IPS DF 6.9 (cell line): Measurements from ENCODE around the gene STARD4.
A peak's percentile ranks its signal among the peaks of the same experiment; 100 is the strongest.

ENCODE experiments used
- DNase-seq: peaks from one replicate; pipeline ENCODE4 v3.0.0-alpha.2; 2013; ENCODE audit warnings: low read depth, low spot score
- H3K27ac ChIP-seq: one replicate; pipeline ENCODE4 v1.5.1; 2013; ENCODE audit warnings: low read length, control low read depth
- H3K27me3 ChIP-seq: 2 replicates; pipeline ENCODE4 v1.6.1; 2013; ENCODE audit warnings: mild to moderate bottlenecking, low read length; ENCODE audit not compliant: control insufficient read depth, insufficient read depth
- H3K36me3 ChIP-seq: 2 replicates; pipeline ENCODE4 v1.6.1; 2013; ENCODE audit warnings: low read length; ENCODE audit not compliant: control insufficient read depth, insufficient read depth
- H3K4me1 ChIP-seq: 2 replicates; pipeline ENCODE4 v1.6.1; 2013; ENCODE audit warnings: low read length; ENCODE audit not compliant: control insufficient read depth, insufficient read depth
- H3K4me3 ChIP-seq: 2 replicates; pipeline ENCODE4 v1.5.1; 2013; ENCODE audit warnings: mild to moderate bottlenecking, low read length
- H3K9me3 ChIP-seq: 2 replicates; pipeline ENCODE4 v1.6.1; 2013; ENCODE audit warnings: low read length, inconsistent platforms; ENCODE audit not compliant: control insufficient read depth, insufficient read depth
- WGBS: extraction: QIAGEN DNeasy Blood & Tissue Kit; methylation state at CpG from one replicate; pipeline ENCODE4 v1.1.7; 2013; ENCODE audit warnings: mixed read lengths, missing lambda C conversion rate; ENCODE audit not compliant: insufficient read length, insufficient coverage; 5-methylcytosine and 5-hydroxymethylcytosine counted together

Gene STARD4

GRCh38 chr5:111478266-111478665, 34.1 kb downstream of the STARD4 start:
- WGBS: no CpG with 5 or more reads among the region's 1 CpG
- no peak for DNase-seq
- Histone ChIP-seq H3K4me1 (no peaks in the 10 kb centered on the region), H3K27me3 (no peaks in the 10 kb centered on the region), H3K9me3 (no peaks in the 10 kb centered on the region), H3K4me3 (no peak overlapping the region), H3K27ac (no peak overlapping the region), H3K36me3 (no peaks in the 10 kb centered on the region)

- no CpG with 5 or more reads among the region's 3 CpGs for WGBS
- H3K9me3 ChIP-seq: no peaks in the 10 kb centered on the region
- no peaks in the 10 kb centered on the region for H3K36me3 ChIP-seq
- DNase-seq: no peak
- H3K4me1 ChIP-seq: no peaks in the 10 kb centered on the region
- no peak overlapping the region for H3K27ac ChIP-seq
- H3K4me3 ChIP-seq: no peak overlapping the region
- no peaks in the 10 kb centered on the region for H3K27me3 ChIP-seq
These were observed 39.8 kb downstream of the STARD4 start for GRCh38 chr5:111472579-111472978.

GRCh38 chr5:111472096-111472495, 40.2 kb downstream of the STARD4 start:
- H3K9me3 ChIP-seq: no peaks in the 10 kb centered on the region
- no CpG with 5 or more reads among the region's 3 CpGs for WGBS
- H3K27me3 ChIP-seq: no peaks in the 10 kb centered on the region
- H3K27ac ChIP-seq: no peak overlapping the region
- H3K36me3 ChIP-seq: no peaks in the 10 kb centered on the region
- H3K4me3 ChIP-seq: no peak overlapping the region
- H3K4me1 ChIP-seq: no peaks in the 10 kb centered on the region
- no peak for DNase-seq

- Histone ChIP-seq H3K9me3 (no peaks in the 10 kb centered on the region), H3K27ac (no peak overlapping the region), H3K36me3 (no peaks in the 10 kb centered on the region), H3K4me1 (no peaks in the 10 kb centered on the region), H3K27me3 (no peaks in the 10 kb centered on the region), H3K4me3 (no peak overlapping the region)
- no peak for DNase-seq
- WGBS: no CpG with 5 or more reads among the region's 2 CpGs
These were observed 42.4 kb downstream of the STARD4 start for GRCh38 chr5:111469903-111470302.

GRCh38 chr5:111469293-111469896, 42.9 kb downstream of the STARD4 start:
- H3K36me3 ChIP-seq: no peaks in the 10 kb centered on the region
- no peak for DNase-seq
- no peaks in the 10 kb centered on the region for H3K4me1 ChIP-seq
- no peaks in the 10 kb centered on the region for H3K9me3 ChIP-seq
- no CpG with 5 or more reads among the region's 2 CpGs for WGBS
- H3K4me3 ChIP-seq: no peak overlapping the region
- no peaks in the 10 kb centered on the region for H3K27me3 ChIP-seq
- no peak overlapping the region for H3K27ac ChIP-seq

- no peak overlapping the region for H3K27ac ChIP-seq
- no peaks in the 10 kb centered on the region for H3K36me3 ChIP-seq
- no peak for DNase-seq
- H3K4me1 ChIP-seq: no peaks in the 10 kb centered on the region
- H3K4me3 ChIP-seq: no peak overlapping the region
- H3K27me3 ChIP-seq: no peaks in the 10 kb centered on the region
- no peaks in the 10 kb centered on the region for H3K9me3 ChIP-seq
These were observed 49.0 kb downstream of the STARD4 start for GRCh38 chr5:111463311-111463710.

- H3K27me3 ChIP-seq: no peaks in the 10 kb centered on the region
- DNase-seq: no peak
- H3K4me1 ChIP-seq: no peaks in the 10 kb centered on the region
- H3K27ac ChIP-seq: no peak overlapping the region
- no peak overlapping the region for H3K4me3 ChIP-seq
- no CpG with 5 or more reads among the region's 2 CpGs for WGBS
- no peaks in the 10 kb centered on the region for H3K36me3 ChIP-seq
- H3K9me3 ChIP-seq: no peaks in the 10 kb centered on the region
These were observed 50.4 kb downstream of the STARD4 start for GRCh38 chr5:111461934-111462333.

GRCh38 chr5:111461255-111461671, 51.1 kb downstream of the STARD4 start:
- no CpG with 5 or more reads among the region's 3 CpGs for WGBS
- H3K9me3 ChIP-seq: no peaks in the 10 kb centered on the region
- H3K27me3 ChIP-seq: no peaks in the 10 kb centered on the region
- DNase-seq: peak; percentile 13
- H3K4me1 ChIP-seq: no peaks in the 10 kb centered on the region
- H3K4me3 ChIP-seq: no peak overlapping the region
- H3K27ac ChIP-seq: no peak overlapping the region
- H3K36me3 ChIP-seq: no peaks in the 10 kb centered on the region

- Histone ChIP-seq H3K4me3 (no peak overlapping the region), H3K27ac (no peak overlapping the region), H3K9me3 (no peaks in the 10 kb centered on the region), H3K27me3 (no peaks in the 10 kb centered on the region), H3K36me3 (no peaks in the 10 kb centered on the region), H3K4me1 (no peaks in the 10 kb centered on the region)
- no peak for DNase-seq
- WGBS: no CpG with 5 or more reads among the region's 2 CpGs
These were observed 57.6 kb downstream of the STARD4 start for GRCh38 chr5:111454776-111455175.

- H3K36me3 ChIP-seq: no peaks in the 10 kb centered on the region
- no peaks in the 10 kb centered on the region for H3K9me3 ChIP-seq
- H3K4me3 ChIP-seq: no peak overlapping the region
- no peaks in the 10 kb centered on the region for H3K4me1 ChIP-seq
- DNase-seq: no peak
- no peaks in the 10 kb centered on the region for H3K27me3 ChIP-seq
- WGBS: no CpG with 5 or more reads among the region's 3 CpGs
- no peak overlapping the region for H3K27ac ChIP-seq
These were observed 58.1 kb downstream of the STARD4 start for GRCh38 chr5:111454198-111454622.

GRCh38 chr5:111453747-111454146, 58.6 kb downstream of the STARD4 start:
- Histone ChIP-seq H3K9me3 (no peaks in the 10 kb centered on the region), H3K27me3 (no peaks in the 10 kb centered on the region), H3K36me3 (no peaks in the 10 kb centered on the region), H3K27ac (no peak overlapping the region), H3K4me1 (no peaks in the 10 kb centered on the region), H3K4me3 (no peak overlapping the region)
- DNase-seq: no peak
- no CpG with 5 or more reads among the region's 2 CpGs for WGBS
